Suprapubic skin (tissue), 4 donors: ENCODE results near the gene MTREX.

Experiments
- EP300 ChIP-seq: sonication (generic); formaldehyde crosslinking; IDR thresholded peaks from one replicate; pipeline ENCODE4 v1.6.1; 2017; ENCODE audit warnings: antibody characterized with exemption
- POLR2A ChIP-seq, 2 donors: fragments of 450-650 bp; IDR thresholded peaks; one replicate each; pipeline ENCODE4 v1.6.1; 2017; ENCODE audit warnings: antibody characterized with exemption in 2 of 2, mild to moderate bottlenecking in 2 of 2, moderate library complexity in 2 of 2
- POLR2AphosphoS5 ChIP-seq, 3 donors: sonication (generic); formaldehyde crosslinking; IDR thresholded peaks; one replicate each; pipeline ENCODE4 v1.6.1; 2017; ENCODE audit warnings: antibody characterized with exemption in 3 of 3
- TF ChIP-seq, protein P1 (sequence below), 2 donors: fragments of 200-600 bp in 1 of 2; fragments of 450-650 bp in 1 of 2; sonication (generic) in 1 of 2; IDR thresholded peaks; one replicate each; pipeline ENCODE4 v1.5.1; 2016 to 2019; ENCODE audit warnings: antibody characterized with exemption in 2 of 2, mild to moderate bottlenecking in 1 of 2, moderate library complexity in 1 of 2

GRCh38 chr5:55325621-55326020, 17.8 kb downstream of the MTREX start:
- TF ChIP-seq POLR2AphosphoS5 (IDR thresholded peaks at IDR 0.05) = no peak
- TF ChIP-seq, protein P1, sequence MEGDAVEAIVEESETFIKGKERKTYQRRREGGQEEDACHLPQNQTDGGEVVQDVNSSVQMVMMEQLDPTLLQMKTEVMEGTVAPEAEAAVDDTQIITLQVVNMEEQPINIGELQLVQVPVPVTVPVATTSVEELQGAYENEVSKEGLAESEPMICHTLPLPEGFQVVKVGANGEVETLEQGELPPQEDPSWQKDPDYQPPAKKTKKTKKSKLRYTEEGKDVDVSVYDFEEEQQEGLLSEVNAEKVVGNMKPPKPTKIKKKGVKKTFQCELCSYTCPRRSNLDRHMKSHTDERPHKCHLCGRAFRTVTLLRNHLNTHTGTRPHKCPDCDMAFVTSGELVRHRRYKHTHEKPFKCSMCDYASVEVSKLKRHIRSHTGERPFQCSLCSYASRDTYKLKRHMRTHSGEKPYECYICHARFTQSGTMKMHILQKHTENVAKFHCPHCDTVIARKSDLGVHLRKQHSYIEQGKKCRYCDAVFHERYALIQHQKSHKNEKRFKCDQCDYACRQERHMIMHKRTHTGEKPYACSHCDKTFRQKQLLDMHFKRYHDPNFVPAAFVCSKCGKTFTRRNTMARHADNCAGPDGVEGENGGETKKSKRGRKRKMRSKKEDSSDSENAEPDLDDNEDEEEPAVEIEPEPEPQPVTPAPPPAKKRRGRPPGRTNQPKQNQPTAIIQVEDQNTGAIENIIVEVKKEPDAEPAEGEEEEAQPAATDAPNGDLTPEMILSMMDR (IDR thresholded peaks at IDR 0.05) = no peak
- TF ChIP-seq EP300 = no peak
- no peak for TF ChIP-seq POLR2A (IDR thresholded peaks at IDR 0.05)
